CD4-positive, CD25-positive, alpha-beta regulatory T cell (primary cell): ENCODE data around the gene CCDC85C. TPM values are rescaled to one million over a fixed set of nuclear protein-coding genes. Genes with fewer than 3 reads are reported as not detected.

Source experiments
- ATAC-seq, 2 donors: fragments of 150-1000 bp; cut with Tn5 transposase; one replicate each; pipeline ENCODE4 v1.10.0; 2021; ENCODE audit warnings: low read depth in 2 of 2, moderate number of reproducible peaks in 2 of 2, moderate library complexity in 1 of 2
- DNase-seq, 3 donors: peaks; one replicate each; pipeline versions ENCODE4 v3.0.0 to v3.0.0-alpha.2; 2012 to 2022; ENCODE audit warnings: mixed read lengths in 1 of 3
- H3K27ac ChIP-seq: one replicate; pipeline ENCODE4 v1.7.0; 2013; ENCODE audit warnings: mild to moderate bottlenecking, low read length; ENCODE audit not compliant: insufficient read depth, poor library complexity, severe bottlenecking
- H3K27me3 ChIP-seq: one replicate; pipeline ENCODE4 v1.7.0; 2013; ENCODE audit warnings: low read length; ENCODE audit not compliant: control insufficient read depth, insufficient read depth
- H3K36me3 ChIP-seq: one replicate; pipeline ENCODE4 v1.7.0; 2013; ENCODE audit warnings: mild to moderate bottlenecking, low read length, moderate library complexity; ENCODE audit not compliant: control insufficient read depth, insufficient read depth
- H3K4me1 ChIP-seq: 2 replicates; pipeline ENCODE4 v1.7.0; 2013; ENCODE audit warnings: mild to moderate bottlenecking, low read length; ENCODE audit not compliant: insufficient read depth, control insufficient read depth, poor library complexity, severe bottlenecking
- H3K4me3 ChIP-seq: one replicate; pipeline ENCODE4 v1.7.0; 2013; ENCODE audit warnings: low read depth, mild to moderate bottlenecking, low read length, moderate library complexity
- H3K9me3 ChIP-seq, 2 experiments: 1 replicate in 1 of 2; 2 replicates in 1 of 2; pipeline ENCODE4 v1.7.0; 2013; ENCODE audit warnings: low read length in 2 of 2, mild to moderate bottlenecking in 1 of 2, moderate library complexity in 1 of 2; ENCODE audit not compliant: control insufficient read depth in 2 of 2
- H3K27ac Mint-ChIP-seq, 3 donors: one replicate each; pipeline ENCODE4 v1.8.0; 2020 to 2022; ENCODE audit warnings: mild to moderate bottlenecking in 3 of 3, mixed read lengths in 3 of 3, moderate library complexity in 2 of 3
- H3K27me3 Mint-ChIP-seq: one replicate; pipeline ENCODE4 v1.8.0; 2022; ENCODE audit warnings: mild to moderate bottlenecking, mixed read lengths
- H3K36me3 Mint-ChIP-seq: one replicate; pipeline ENCODE4 v1.8.0; 2020; ENCODE audit warnings: mixed read lengths
- H3K4me1 Mint-ChIP-seq, 4 donors: one replicate each; pipeline ENCODE4 v1.8.0; 2020 to 2022; ENCODE audit warnings: mixed read lengths in 4 of 4, mild to moderate bottlenecking in 1 of 4
- H3K4me3 Mint-ChIP-seq, 4 donors: one replicate each; pipeline ENCODE4 v1.8.0; 2020 to 2022; ENCODE audit warnings: mild to moderate bottlenecking in 4 of 4, mixed read lengths in 4 of 4, moderate library complexity in 3 of 4
- H3K9me3 Mint-ChIP-seq, 7 donors: one replicate each; pipeline ENCODE4 v1.8.0; 2020 to 2022; ENCODE audit warnings: mixed read lengths in 7 of 7, mild to moderate bottlenecking in 3 of 7, moderate library complexity in 2 of 7
- polyA plus RNA-seq, 4 donors: library from polyadenylated mRNA; unstranded; fragments of 300-500 nt; fragmentation: Illumina TruSeq; gene quantifications; one replicate each; pipeline ENCODE4 v1.2.3, GENCODE V29; 2021
- total RNA-seq: library from RNA; stranded (reverse); gene quantifications from one replicate; pipeline ENCODE4 v1.2.3, GENCODE V29; 2022

CCDC85C gene
- total and polyA plus RNA-seq, 5 donors from 2014 or later, result 0.62 to 6.3 (median 0.98) TPM

DNA sequence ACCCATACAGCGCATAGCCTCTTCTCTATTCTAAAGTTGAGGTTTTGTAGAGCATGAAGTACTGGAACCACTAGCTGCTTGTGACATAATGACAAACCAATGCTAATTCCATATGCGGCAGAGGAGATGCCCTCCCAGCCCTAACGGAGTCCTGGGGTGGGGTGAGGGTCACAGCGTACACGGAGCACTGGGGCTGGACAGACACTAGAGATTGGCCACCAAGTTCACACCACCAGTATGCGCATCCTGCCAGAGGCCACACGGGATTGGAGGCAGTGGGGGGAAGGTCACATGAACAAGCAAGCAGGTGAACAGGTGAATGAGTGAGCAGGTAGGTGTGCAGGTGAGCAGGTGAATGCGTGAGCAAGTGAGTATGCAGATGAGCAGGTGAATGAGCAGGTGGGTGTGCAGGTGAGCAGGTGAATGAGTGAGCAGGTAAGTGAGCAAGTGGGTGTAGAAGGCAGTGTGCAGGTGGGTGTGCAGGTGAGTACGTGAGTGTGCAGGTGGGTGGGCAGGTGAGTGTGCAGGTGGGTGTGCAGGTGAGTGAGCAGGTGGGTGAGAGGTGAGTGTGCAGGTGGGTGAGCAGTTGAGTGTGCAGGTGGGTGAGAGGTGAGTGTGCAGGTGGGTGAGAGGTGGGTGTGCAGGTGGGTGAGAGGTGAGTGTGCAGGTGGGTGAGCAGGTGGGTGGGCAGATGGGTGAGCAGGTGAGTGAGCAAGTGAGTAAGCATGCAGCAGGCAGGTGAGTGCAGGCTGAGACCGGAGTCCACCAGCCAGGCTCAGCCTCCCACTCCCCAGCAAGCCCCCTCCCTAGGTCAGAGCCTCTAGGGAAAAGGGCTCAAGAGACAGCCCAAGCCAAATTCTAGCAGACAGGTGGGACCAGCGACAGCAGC is 52.7 kb downstream of the CCDC85C start:
- Histone ChIP-seq H3K9me3 (no peaks in the 10 kb centered on the region), H3K4me1 (no peaks in the 10 kb centered on the region), H3K27me3 (no peaks in the 10 kb centered on the region), H3K27ac (no peak overlapping the region), H3K4me3 (no peak overlapping the region), H3K36me3 (no peaks in the 10 kb centered on the region)
- peaks cover 0 to 8% (median 4%) of the 10 kb centered on the region in 4 donors for H3K4me1 Mint-ChIP-seq
- H3K36me3 Mint-ChIP-seq, result no peaks in the 10 kb centered on the region
- peak overlapping the region in 2 of 3 donors; percentile 71 to 75 for H3K27ac Mint-ChIP-seq
- ATAC-seq (no peak), DNase-seq (no peak)
- H3K4me3 Mint-ChIP-seq, result no peak overlapping the region
- no peaks in the 10 kb centered on the region for H3K9me3 Mint-ChIP-seq
- H3K27me3 Mint-ChIP-seq, result no peaks in the 10 kb centered on the region

DNA sequence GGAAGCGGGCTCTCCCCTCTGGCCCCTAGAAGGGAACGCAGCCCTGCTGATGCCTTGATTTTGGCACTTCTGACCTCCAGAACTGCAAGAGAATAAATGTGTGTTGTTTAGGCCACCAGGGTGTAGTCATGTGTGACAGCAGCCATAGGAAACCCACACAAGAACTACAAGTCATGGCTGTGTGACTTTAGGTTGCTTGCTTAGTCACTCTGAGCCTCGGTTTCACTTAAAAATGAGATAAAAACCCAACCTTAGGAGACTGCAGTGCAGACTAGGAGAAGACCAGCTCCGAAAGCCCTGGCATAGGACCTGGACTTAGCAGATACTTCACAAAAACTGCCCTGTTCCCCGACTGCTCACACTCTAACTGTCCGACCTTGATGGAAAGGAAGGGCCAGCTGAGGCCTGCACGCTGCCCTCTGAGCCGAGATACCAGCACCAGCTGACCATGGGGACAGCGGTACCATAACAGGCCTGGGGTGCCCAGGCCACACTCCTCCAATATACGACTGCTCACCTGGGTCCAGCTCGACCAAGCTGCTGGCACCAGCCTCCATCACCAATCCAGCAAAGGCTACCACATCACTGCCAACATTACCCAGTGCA is 53.5 kb downstream of the CCDC85C start:
- Histone ChIP-seq H3K9me3 (no peaks in the 10 kb centered on the region), H3K36me3 (no peaks in the 10 kb centered on the region), H3K27me3 (no peaks in the 10 kb centered on the region), H3K27ac (no peak overlapping the region), H3K4me1 (no peaks in the 10 kb centered on the region), H3K4me3 (no peak overlapping the region)
- Mint-ChIP-seq H3K4me1 (peaks cover 0 to 8% (median 2%) of the 10 kb centered on the region in 4 donors), H3K4me3 (no peak overlapping the region), H3K9me3 (no peaks in the 10 kb centered on the region), H3K27ac (no peak overlapping the region), H3K27me3 (no peaks in the 10 kb centered on the region), H3K36me3 (no peaks in the 10 kb centered on the region)
- DNase-seq (no peak), ATAC-seq (no peak)

DNA sequence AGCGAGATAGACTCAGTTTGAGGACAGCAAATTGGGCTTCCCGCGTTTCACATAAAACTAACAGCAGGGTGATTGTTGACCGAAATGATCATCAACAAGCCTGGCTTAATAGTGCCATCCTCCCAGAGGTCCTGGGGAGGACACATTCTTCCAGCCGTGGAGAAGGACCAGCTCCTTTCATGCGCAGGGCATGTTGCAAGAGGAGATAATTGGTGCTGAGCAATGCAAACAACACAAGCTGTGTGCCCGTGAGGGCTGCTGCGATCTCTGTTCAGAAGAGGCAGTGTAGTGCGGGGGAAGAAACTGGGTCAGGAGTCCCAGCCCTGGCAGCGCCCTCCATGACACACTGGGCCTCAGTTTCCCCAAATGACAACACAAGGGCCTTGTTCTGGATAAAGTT is 54.3 kb downstream of the CCDC85C start:
- H3K4me1 ChIP-seq, result no peaks in the 10 kb centered on the region
- Mint-ChIP-seq H3K27me3 (no peaks in the 10 kb centered on the region), H3K4me1 (peaks cover 0 to 6% (median 3%) of the 10 kb centered on the region in 4 donors), H3K36me3 (no peaks in the 10 kb centered on the region), H3K9me3 (no peaks in the 10 kb centered on the region), H3K4me3 (no peak overlapping the region), H3K27ac (no peak overlapping the region)
- DNase-seq (no peak), ATAC-seq (no peak)
- H3K27ac ChIP-seq, result no peak overlapping the region
- no peaks in the 10 kb centered on the region for H3K9me3 ChIP-seq
- H3K27me3 ChIP-seq, result no peaks in the 10 kb centered on the region
- no peak overlapping the region for H3K4me3 ChIP-seq
- no peaks in the 10 kb centered on the region for H3K36me3 ChIP-seq

DNA sequence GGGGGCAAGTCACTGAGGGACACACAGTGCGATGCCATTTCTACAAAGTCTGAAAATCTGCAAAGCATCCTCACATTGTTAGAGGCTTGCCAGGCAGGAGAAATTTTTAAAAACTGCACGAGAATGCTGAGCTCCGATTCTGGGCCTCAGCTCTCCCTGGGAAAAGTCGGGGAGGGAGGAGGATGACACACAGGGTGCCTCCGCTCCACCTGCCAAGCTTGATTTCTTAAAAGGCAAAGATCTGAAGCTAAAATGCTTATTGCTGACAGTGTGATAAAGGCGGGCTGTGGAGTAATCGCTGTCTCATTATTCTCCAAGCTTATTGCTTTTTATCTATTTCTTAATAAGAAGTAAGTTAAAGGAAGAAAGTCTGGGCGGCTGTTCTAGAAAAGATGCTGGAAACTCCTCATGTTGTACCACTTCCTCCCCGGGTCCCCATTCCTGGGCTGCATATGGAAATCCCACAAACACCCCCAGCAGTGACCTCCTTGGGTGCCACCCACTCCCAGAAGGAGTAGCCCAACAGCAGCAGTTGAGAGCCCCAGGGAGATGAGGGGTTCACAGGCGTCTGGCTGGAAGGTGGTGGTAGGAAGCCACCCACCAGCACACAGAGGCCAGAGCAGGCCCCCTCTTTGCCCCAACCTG is 55.0 kb downstream of the CCDC85C start:
- Histone ChIP-seq H3K4me1 (no peaks in the 10 kb centered on the region), H3K27me3 (no peaks in the 10 kb centered on the region), H3K27ac (no peak overlapping the region), H3K9me3 (no peaks in the 10 kb centered on the region), H3K4me3 (no peak overlapping the region), H3K36me3 (no peaks in the 10 kb centered on the region)
- Mint-ChIP-seq H3K27me3 (no peaks in the 10 kb centered on the region), H3K4me1 (peaks cover 0 to 7% (median 3%) of the 10 kb centered on the region in 4 donors), H3K4me3 (no peak overlapping the region), H3K9me3 (no peaks in the 10 kb centered on the region), H3K36me3 (no peaks in the 10 kb centered on the region), H3K27ac (no peak overlapping the region)
- DNase-seq (no peak), ATAC-seq (no peak)

DNA sequence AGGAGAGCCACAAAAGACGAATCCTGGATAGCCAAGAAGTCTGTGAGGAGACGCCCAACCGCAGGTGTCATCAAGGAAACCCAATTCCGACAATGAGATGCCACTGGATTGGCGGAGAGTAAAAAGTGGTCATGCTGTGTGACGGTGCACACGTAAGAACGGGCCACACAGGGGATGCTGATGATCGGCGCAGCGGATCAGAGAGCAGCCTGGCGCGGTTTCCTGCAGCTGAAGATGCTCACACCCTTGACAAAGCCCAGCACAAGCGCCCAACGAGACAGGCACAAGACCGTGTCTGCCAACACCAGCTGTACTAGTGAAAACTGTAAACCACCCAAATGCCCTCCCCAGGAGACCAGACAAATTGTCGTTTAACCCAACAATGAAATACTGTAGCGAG is 55.8 kb downstream of the CCDC85C start:
- Histone ChIP-seq H3K9me3 (no peaks in the 10 kb centered on the region), H3K36me3 (no peaks in the 10 kb centered on the region), H3K4me3 (no peak overlapping the region), H3K4me1 (no peaks in the 10 kb centered on the region), H3K27me3 (no peaks in the 10 kb centered on the region), H3K27ac (no peak overlapping the region)
- no peaks in the 10 kb centered on the region for H3K27me3 Mint-ChIP-seq
- peaks cover 0 to 11% (median 4%) of the 10 kb centered on the region in 4 donors for H3K4me1 Mint-ChIP-seq
- H3K27ac Mint-ChIP-seq, result no peak overlapping the region
- no peak for DNase-seq
- no peak for ATAC-seq
- H3K4me3 Mint-ChIP-seq, result no peak overlapping the region
- no peaks in the 10 kb centered on the region for H3K9me3 Mint-ChIP-seq
- H3K36me3 Mint-ChIP-seq, result no peaks in the 10 kb centered on the region

DNA sequence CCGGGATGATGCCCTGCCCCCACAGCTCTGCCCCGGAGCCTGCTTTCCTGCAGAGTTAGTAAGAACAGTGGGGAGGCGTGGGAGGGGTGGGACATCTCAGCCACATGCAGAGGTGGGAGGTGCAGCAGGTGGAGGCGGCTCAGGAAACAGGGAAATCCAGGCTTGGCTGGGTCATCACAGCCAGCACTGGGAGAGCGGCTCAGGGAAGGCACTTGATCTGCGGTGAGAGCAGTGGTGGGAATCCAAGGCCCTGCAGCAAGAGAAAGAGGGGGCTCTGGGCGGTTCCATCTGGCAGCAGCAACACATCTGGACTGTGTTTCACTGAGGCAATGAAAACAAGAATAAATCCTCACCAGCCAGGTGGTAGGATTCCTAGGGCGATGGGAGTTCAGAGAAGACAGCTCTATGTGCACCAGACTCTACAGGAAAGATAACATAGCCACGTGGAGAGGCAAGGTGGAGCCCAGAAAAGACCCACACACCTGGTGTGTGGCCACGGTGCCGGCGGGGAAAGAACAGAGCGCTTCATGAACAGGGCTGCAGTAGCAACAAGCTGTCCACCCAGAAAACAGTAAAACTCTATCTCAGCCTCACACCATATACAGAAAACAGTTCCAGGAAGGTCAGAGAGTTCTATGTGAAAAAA is 57.6 kb downstream of the CCDC85C start:
- H3K27ac ChIP-seq, result no peak overlapping the region
- DNase-seq (no peak), ATAC-seq (no peak)
- H3K4me3 ChIP-seq, result no peak overlapping the region
- no peaks in the 10 kb centered on the region for H3K36me3 ChIP-seq
- H3K27me3 ChIP-seq, result no peaks in the 10 kb centered on the region
- Mint-ChIP-seq H3K36me3 (no peaks in the 10 kb centered on the region), H3K27ac (no peak overlapping the region), H3K4me3 (no peak overlapping the region), H3K9me3 (no peaks in the 10 kb centered on the region), H3K27me3 (no peaks in the 10 kb centered on the region), H3K4me1 (peaks cover 0 to 24% (median 7%) of the 10 kb centered on the region in 4 donors)
- no peaks in the 10 kb centered on the region for H3K9me3 ChIP-seq
- H3K4me1 ChIP-seq, result no peaks in the 10 kb centered on the region

DNA sequence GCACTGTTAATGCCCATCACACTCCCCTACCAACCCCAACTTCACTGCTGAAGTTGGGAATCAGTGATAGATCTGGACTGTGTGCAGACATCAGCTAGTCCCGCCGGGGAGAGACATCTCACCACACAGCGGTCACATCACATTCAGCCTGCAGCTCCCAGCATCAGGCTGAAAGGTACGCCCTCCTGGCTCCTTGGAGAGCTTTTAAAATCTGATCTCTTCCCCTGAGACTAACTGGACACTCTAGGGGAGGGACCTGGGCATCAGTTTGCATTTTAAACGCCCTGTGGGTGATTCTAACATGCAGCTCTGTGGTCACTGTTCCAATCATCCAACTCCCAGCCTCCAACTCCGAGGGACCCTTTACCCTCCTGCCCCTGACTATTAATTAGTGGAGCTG is 58.4 kb downstream of the CCDC85C start:
- H3K4me3 ChIP-seq, result no peak overlapping the region
- H3K9me3 ChIP-seq, result no peaks in the 10 kb centered on the region
- no peaks in the 10 kb centered on the region for H3K4me1 ChIP-seq
- no peaks in the 10 kb centered on the region for H3K36me3 Mint-ChIP-seq
- H3K36me3 ChIP-seq, result no peaks in the 10 kb centered on the region
- DNase-seq (no peak), ATAC-seq (no peak)
- H3K9me3 Mint-ChIP-seq, result no peaks in the 10 kb centered on the region
- no peaks in the 10 kb centered on the region for H3K27me3 Mint-ChIP-seq
- H3K27ac ChIP-seq, result no peak overlapping the region
- no peak overlapping the region for H3K4me3 Mint-ChIP-seq
- H3K4me1 Mint-ChIP-seq, result peaks cover 0 to 25% (median 6%) of the 10 kb centered on the region in 4 donors
- H3K27ac Mint-ChIP-seq, result no peak overlapping the region
- H3K27me3 ChIP-seq, result no peaks in the 10 kb centered on the region
